Measurements from ENCODE around the gene XRCC1. TPM values are rescaled to one million over a fixed set of nuclear protein-coding genes. Genes with fewer than 3 reads are reported as not detected.

Gene XRCC1
- total and polyA plus RNA-seq, 9 of the 15 experiments (the other 6 are each of a cell fraction or from before 2014, with no cell fraction given): 1.5 to 36.9 (median 24.9) TPM

- H3K4me3 ChIP-seq: no peak overlapping the region
- intact Hi-C loops (cut with micrococcal nuclease): no loop called here
- H3K9me3 ChIP-seq (replicated peaks; ENCODE audit: control insufficient read depth, insufficient read depth, low read depth, low read length): no peaks in the 10 kb centered on the region
- ChIA-PET CTCF (ENCODE audit: low intra/inter-chr PET ratio) (no interaction called here), POLR2A (interaction anchor here (0.6 to 1.2 kb wide), 6 partner anchors 8 to 1742 kb away, joined by 3 to 7 read pairs (median 4); no protein-coding TSS in a partner anchor)
- H3K9ac ChIP-seq (ENCODE audit: insufficient read depth in 1 of 2, low read depth in 2 of 2, low read length in 2 of 2): peak overlapping the region in 1 of 2 experiments; percentile 51; a peak in 1 of 4 replicates
- H3K4me1 ChIP-seq (replicated peaks in 1 of 2; ENCODE audit: control insufficient read depth in 2 of 2, insufficient read depth in 2 of 2, low read length in 2 of 2): peaks cover 21 to 33% of the 10 kb centered on the region in 2 experiments
- no peaks in the 10 kb centered on the region for H3K79me2 ChIP-seq (ENCODE audit: control insufficient read depth, insufficient read depth, low read length)
- H3K27me3 ChIP-seq (ENCODE audit: control insufficient read depth in 2 of 2, insufficient read depth in 2 of 2, low read length in 2 of 2): no peaks in the 10 kb centered on the region
- H3K4me2 ChIP-seq (ENCODE audit: insufficient read depth, low read length): peak overlapping the region; percentile 87
- DNase-seq (ENCODE audit: extremely low read depth in 1 of 4, low spot score in 3 of 4) (no peak), ATAC-seq (no peak), FAIRE-seq (no peak)
- WGBS (ENCODE audit: insufficient coverage, low coverage, missing lambda C conversion rate): 94% methylated on average over 3 of the region's 3 CpGs
- no TSS peak for BruUV-seq (replicated peaks)
- H3K9me1 ChIP-seq (ENCODE audit: control insufficient read depth, insufficient read depth, low read length): no peaks in the 10 kb centered on the region
- in situ Hi-C loops (cut with MboI): no loop called here
- no peaks in the 10 kb centered on the region for H4K20me1 ChIP-seq (replicated peaks; ENCODE audit: control insufficient read depth, insufficient read depth, low read length)
- H2AFZ ChIP-seq (ENCODE audit: low read depth, low read length): peak overlapping the region; percentile 99
- no peak overlapping the region for H3K27ac ChIP-seq (ENCODE audit: extremely low read depth, low read depth, low read length)
- TF ChIP-seq STAT5B (CRISPR knock-in tag; IDR thresholded peaks at IDR 0.05): no peak
- TF ChIP-seq NR2C1 (IDR thresholded peaks at IDR 0.05): peak; percentile 70
- TF ChIP-seq NR2C1 (tag; IDR thresholded peaks at IDR 0.05): peak; percentile 43; the same call in 1 of the 2 replicates
- 0 out of 3 replicates have a peak, but pooled peaks cover 2% of the 10 kb centered on the region for H3K36me3 ChIP-seq (ENCODE audit: control insufficient read depth, insufficient read depth, low read length)
Measured at GRCh38 chr19:43505186-43505456, 70.2 kb downstream of the XRCC1 start.

GRCh38 chr19:43504426-43505185, 70.7 kb downstream of the XRCC1 start, which contains the start of gene PHLDB3:
Gene PHLDB3 (minus strand): TSS chr19:43504746. CDS start chr19:43504118, 628 bp downstream.
- peak within 1 kb of the TSS; percentile 99 for H2AFZ ChIP-seq (ENCODE audit: low read depth, low read length)
- H3K36me3 ChIP-seq (ENCODE audit: control insufficient read depth, insufficient read depth, low read length): 0 out of 3 replicates have a peak, but pooled peaks cover 2% of the 10 kb centered on the region
- H3K27me3 ChIP-seq (ENCODE audit: control insufficient read depth in 2 of 2, insufficient read depth in 2 of 2, low read length in 2 of 2): no peaks in the 10 kb centered on the region
- no peaks in the 10 kb centered on the region for H4K20me1 ChIP-seq (replicated peaks; ENCODE audit: control insufficient read depth, insufficient read depth, low read length)
- H3K79me2 ChIP-seq (ENCODE audit: control insufficient read depth, insufficient read depth, low read length): no peaks in the 10 kb centered on the region
- no peaks in the 10 kb centered on the region for H3K9me1 ChIP-seq (ENCODE audit: control insufficient read depth, insufficient read depth, low read length)
- no peaks in the 10 kb centered on the region for H3K9me3 ChIP-seq (replicated peaks; ENCODE audit: control insufficient read depth, insufficient read depth, low read depth, low read length)
- peaks cover 21 to 33% of the 10 kb centered on the region in 2 experiments for H3K4me1 ChIP-seq (replicated peaks in 1 of 2; ENCODE audit: control insufficient read depth in 2 of 2, insufficient read depth in 2 of 2, low read length in 2 of 2)
- DNase-seq (ENCODE audit: extremely low read depth in 1 of 4, low spot score in 3 of 4) (peak in 3 of 4 experiments; percentile 27 to 52 (median 49)), ATAC-seq (peak; percentile 53), FAIRE-seq (no peak)
- H3K4me3 ChIP-seq: peak within 1 kb of the TSS; percentile 70
- no TSS peak for BruUV-seq (replicated peaks)
- ChIA-PET CTCF (ENCODE audit: low intra/inter-chr PET ratio) (interaction anchor here (0.6 kb wide), 1 partner anchor 64 kb away, joined by 9 read pairs; no protein-coding TSS in a partner anchor), POLR2A (interaction anchor here (0.6 to 1.2 kb wide), 6 partner anchors 8 to 1742 kb away, joined by 3 to 4 read pairs (median 3); no protein-coding TSS in a partner anchor)
- 24% methylated on average over 24 of the region's 42 CpGs for WGBS (ENCODE audit: insufficient coverage, low coverage, missing lambda C conversion rate)
- intact Hi-C loops (cut with micrococcal nuclease) (loop anchor here (5.0 kb wide), 2 partner anchors 42 to 57 kb away; no protein-coding TSS in a partner anchor), in situ Hi-C loops (cut with MboI) (no loop called here)
- H3K27ac ChIP-seq (ENCODE audit: extremely low read depth, low read depth, low read length): peak within 1 kb of the TSS; percentile 65
- H3K9ac ChIP-seq (ENCODE audit: insufficient read depth in 1 of 2, low read depth in 2 of 2, low read length in 2 of 2): peak within 1 kb of the TSS; percentile 77 to 96
- H3K4me2 ChIP-seq (ENCODE audit: insufficient read depth, low read length): peak within 1 kb of the TSS; percentile 87
- TF ChIP-seq PTTG1 (tag; IDR thresholded peaks at IDR 0.05; ENCODE audit: low read depth) (no peak), CBX5 (IDR thresholded peaks at IDR 0.05; ENCODE audit: borderline replicate concordance, low read depth) (no peak), GABPA (tag; conservative IDR thresholded peaks at IDR 0.05; ENCODE audit: low read depth) (peak; percentile 72), ZBTB11 (CRISPR knock-in tag; IDR thresholded peaks at IDR 0.05) (peak in 1 of 3 experiments; percentile 45; a peak in 4 of 6 replicates), NFRKB (IDR thresholded peaks at IDR 0.05; ENCODE audit: low read depth) (0 out of 2 replicates have a peak, but pooled peaks have one; percentile 9), KLF1 (tag; IDR thresholded peaks at IDR 0.05) (0 out of 2 replicates have a peak, but pooled peaks have one; percentile 29), ELF1 (tag; IDR thresholded peaks at IDR 0.05) (peak; percentile 60)
